Hepatocyte (in vitro differentiated cells): ENCODE data around the gene TAF4. TPM values are rescaled to one million over a fixed set of nuclear protein-coding genes. Genes with fewer than 3 reads are reported as not detected.

Experiments used
- DNase-seq: peaks from one replicate; pipeline ENCODE4 v3.0.0-alpha.2; 2016; ENCODE audit warnings: low spot score
- H2AFZ ChIP-seq: fragments of 200-600 bp; sonication (generic); 2 replicates; pipeline ENCODE4 v1.6.0; 2016; ENCODE audit warnings: antibody characterized with exemption, mild to moderate bottlenecking
- H3K27ac ChIP-seq: fragments of 200-600 bp; sonication (generic); 2 replicates; pipeline ENCODE4 v1.5.1; 2016; ENCODE audit warnings: mild to moderate bottlenecking
- H3K27me3 ChIP-seq: fragments of 200-600 bp; sonication (generic); 2 replicates; pipeline ENCODE4 v1.6.1; 2016
- H3K36me3 ChIP-seq: fragments of 200-600 bp; sonication (generic); replicated peaks from 2 replicates; pipeline ENCODE4 v1.5.1; 2016; ENCODE audit warnings: low read depth; ENCODE audit not compliant: insufficient read depth
- H3K4me1 ChIP-seq: fragments of 200-600 bp; sonication (generic); 2 replicates; pipeline ENCODE4 v1.5.1; 2016; ENCODE audit warnings: mild to moderate bottlenecking, moderate library complexity; ENCODE audit not compliant: insufficient read depth
- H3K4me2 ChIP-seq: fragments of 200-600 bp; sonication (generic); 2 replicates; pipeline ENCODE4 v1.6.0; 2016
- H3K4me3 ChIP-seq: fragments of 200-600 bp; sonication (generic); 2 replicates; pipeline ENCODE4 v1.5.1; 2016; ENCODE audit warnings: mild to moderate bottlenecking
- H3K79me2 ChIP-seq: fragments of 200-600 bp; sonication (generic); 2 replicates; pipeline ENCODE4 v1.6.0; 2017; ENCODE audit warnings: mild to moderate bottlenecking
- H3K9me2 ChIP-seq: fragments of 200-600 bp; sonication (generic); replicated peaks from 2 replicates; pipeline ENCODE4 v1.6.0; 2017; ENCODE audit warnings: mild to moderate bottlenecking; ENCODE audit not compliant: insufficient read depth
- H3K9me3 ChIP-seq: fragments of 200-600 bp; sonication (generic); 2 replicates; pipeline ENCODE4 v1.5.1; 2016; ENCODE audit warnings: low read depth, mild to moderate bottlenecking
- H4K20me1 ChIP-seq: fragments of 200-600 bp; sonication (generic); 2 replicates; pipeline ENCODE4 v1.6.0; 2016; ENCODE audit warnings: mild to moderate bottlenecking; ENCODE audit not compliant: insufficient read depth, poor library complexity, severe bottlenecking
- EZH2 ChIP-seq: fragments of 200-600 bp; sonication (generic); IDR thresholded peaks from 2 replicates; pipeline ENCODE4 v1.6.1; 2016; ENCODE audit warnings: antibody characterized with exemption, mild to moderate bottlenecking, borderline replicate concordance
- EZH2phosphoT487 ChIP-seq: fragments of 200-600 bp; sonication (generic); IDR thresholded peaks from one replicate; pipeline ENCODE4 v1.6.1; 2018; ENCODE audit warnings: antibody characterized with exemption, mild to moderate bottlenecking, low read depth, moderate library complexity; ENCODE audit not compliant: unreplicated experiment, severe bottlenecking
- WGBS: methylation state at CpG from one replicate; pipeline ENCODE4 v1.1.6; 2016; ENCODE audit warnings: low lambda C conversion rate; ENCODE audit errors: missing lambda C conversion rate; 5-methylcytosine and 5-hydroxymethylcytosine counted together
- polyA plus RNA-seq: library from polyadenylated mRNA; unstranded; fragments of >200 nt; fragmentation: Nextera tagmentation; extraction: Ambion mirVana; gene quantifications from 2 replicates; pipeline ENCODE4 v1.2.1, GENCODE V29; 2016
- total RNA-seq: library from RNA; depleted of rRNA; stranded (reverse); fragments of >200 nt; gene quantifications from 2 replicates; pipeline ENCODE4 v1.2.3, GENCODE V29; 2014
- TF ChIP-seq, protein P1 (sequence below): fragments of 200-600 bp; sonication (generic); IDR thresholded peaks from 2 replicates; pipeline ENCODE4 v1.5.1; 2016; ENCODE audit warnings: antibody characterized with exemption, mild to moderate bottlenecking; ENCODE audit not compliant: poor library complexity

The TAF4 gene
- total and polyA plus RNA-seq, 2 experiments from 2014 or later: 2.9 to 6.6 TPM

DNA sequence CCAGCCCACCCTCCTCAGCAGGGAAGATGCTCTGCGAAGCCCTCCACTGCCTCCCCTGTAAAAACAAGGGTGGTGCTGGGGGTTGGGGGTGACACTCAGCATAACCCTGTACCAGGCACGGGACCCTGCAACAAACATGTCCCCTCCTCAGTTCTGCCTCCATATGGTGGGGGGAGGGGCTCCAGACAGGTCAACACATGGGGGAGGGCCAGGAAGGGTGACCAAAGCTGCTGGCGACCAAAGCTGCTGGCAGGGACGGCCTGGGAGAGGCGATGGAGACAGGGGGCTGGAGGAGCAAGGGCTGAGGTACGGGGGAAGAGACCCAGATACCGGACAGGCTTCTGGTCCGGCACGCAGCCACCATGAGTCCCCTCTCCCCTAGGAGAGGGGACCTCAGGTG, 123.2 kb downstream of the TAF4 start:
- Histone ChIP-seq H3K27ac (no peak overlapping the region), H4K20me1 (no peaks in the 10 kb centered on the region), H3K4me1 (no peaks in the 10 kb centered on the region), H3K79me2 (no peaks in the 10 kb centered on the region), H3K4me3 (no peak overlapping the region), H3K27me3 (no peaks in the 10 kb centered on the region), H2AFZ (no peak overlapping the region), H3K9me3 (no peaks in the 10 kb centered on the region), H3K9me2 (no peaks in the 10 kb centered on the region), H3K36me3 (no peaks in the 10 kb centered on the region), H3K4me2 (no peak overlapping the region)
- WGBS: 86% methylated on average over 7 of the region's 9 CpGs
- TF ChIP-seq EZH2phosphoT487 (no peak), EZH2 (no peak)
- TF ChIP-seq, protein P1, sequence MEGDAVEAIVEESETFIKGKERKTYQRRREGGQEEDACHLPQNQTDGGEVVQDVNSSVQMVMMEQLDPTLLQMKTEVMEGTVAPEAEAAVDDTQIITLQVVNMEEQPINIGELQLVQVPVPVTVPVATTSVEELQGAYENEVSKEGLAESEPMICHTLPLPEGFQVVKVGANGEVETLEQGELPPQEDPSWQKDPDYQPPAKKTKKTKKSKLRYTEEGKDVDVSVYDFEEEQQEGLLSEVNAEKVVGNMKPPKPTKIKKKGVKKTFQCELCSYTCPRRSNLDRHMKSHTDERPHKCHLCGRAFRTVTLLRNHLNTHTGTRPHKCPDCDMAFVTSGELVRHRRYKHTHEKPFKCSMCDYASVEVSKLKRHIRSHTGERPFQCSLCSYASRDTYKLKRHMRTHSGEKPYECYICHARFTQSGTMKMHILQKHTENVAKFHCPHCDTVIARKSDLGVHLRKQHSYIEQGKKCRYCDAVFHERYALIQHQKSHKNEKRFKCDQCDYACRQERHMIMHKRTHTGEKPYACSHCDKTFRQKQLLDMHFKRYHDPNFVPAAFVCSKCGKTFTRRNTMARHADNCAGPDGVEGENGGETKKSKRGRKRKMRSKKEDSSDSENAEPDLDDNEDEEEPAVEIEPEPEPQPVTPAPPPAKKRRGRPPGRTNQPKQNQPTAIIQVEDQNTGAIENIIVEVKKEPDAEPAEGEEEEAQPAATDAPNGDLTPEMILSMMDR: no peak
- DNase-seq: no peak

DNA sequence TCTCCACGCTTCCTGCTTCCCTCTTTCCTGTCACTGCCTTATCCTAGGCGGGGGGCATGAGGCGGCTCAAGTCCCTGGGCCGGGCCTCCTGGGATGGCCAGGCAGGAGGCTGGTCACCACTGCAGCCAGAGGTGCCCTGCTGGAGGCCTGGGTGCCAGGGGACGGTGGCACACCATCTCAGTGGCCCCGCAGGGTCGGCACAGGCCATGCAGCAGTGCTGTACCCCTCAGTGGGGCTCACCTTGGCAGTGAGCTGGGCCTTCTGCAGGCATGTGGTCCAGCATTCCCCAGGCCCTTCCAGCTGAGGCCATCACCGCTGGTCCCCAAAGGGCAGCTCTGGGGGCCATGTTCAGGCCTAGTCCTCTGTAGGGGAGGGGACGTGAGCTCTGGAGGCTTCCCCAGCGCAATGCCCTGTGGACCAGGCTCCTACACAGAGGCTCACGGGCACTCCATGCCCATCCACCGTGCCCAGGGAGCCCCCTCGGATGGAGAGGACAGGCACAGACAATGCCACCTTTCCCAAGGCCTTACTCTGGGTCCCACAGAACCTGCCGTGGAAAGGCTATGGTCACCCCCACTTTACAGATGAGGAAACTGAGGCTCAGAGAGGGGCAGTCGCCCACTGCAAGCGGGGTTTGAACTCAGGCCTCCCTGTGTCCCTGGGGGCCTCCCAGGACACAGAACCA, 123.8 kb downstream of the TAF4 start:
- H3K9me3 ChIP-seq: no peaks in the 10 kb centered on the region

DNA sequence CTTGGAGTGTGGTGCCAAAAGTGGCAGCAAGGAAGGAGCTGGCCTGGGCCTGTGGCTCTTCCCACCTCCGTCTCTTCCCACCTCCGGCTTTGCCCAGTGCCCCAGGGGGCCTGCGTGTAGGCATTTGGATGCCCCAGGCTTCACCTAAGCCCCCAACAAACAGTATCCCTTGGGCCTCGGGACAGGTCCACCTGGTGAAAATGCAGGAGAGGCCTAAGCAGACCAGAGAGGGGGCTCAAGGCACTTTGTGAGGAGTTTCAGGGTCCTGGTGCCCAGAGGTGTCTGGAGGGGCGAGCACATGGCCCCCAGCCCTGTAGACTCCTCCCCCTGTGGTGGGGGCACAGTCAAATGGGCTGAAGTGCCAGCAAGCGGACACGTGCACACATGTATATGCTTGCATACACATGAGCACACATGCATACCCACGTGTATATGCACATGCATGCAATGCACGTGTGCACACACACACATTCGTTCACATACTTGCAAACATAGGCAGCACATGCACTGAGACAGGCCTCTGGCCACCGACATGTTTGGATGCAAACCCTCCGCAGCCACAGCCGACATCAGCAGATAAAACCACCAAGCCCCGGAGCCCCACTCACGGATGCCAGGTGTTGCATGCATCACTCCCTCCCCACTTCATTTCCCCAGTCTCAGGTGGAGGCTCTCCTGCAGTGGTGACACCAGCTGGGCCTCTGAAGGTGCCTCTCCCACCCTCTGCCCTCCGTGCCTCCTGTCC, 124.5 kb downstream of the TAF4 start:
- Histone ChIP-seq H3K27ac (no peak overlapping the region), H3K27me3 (no peaks in the 10 kb centered on the region), H2AFZ (no peak overlapping the region), H3K9me2 (no peaks in the 10 kb centered on the region), H3K36me3 (no peaks in the 10 kb centered on the region), H3K4me3 (no peak overlapping the region), H3K79me2 (no peaks in the 10 kb centered on the region), H3K4me2 (no peak overlapping the region), H3K9me3 (no peaks in the 10 kb centered on the region), H3K4me1 (no peaks in the 10 kb centered on the region), H4K20me1 (no peaks in the 10 kb centered on the region)
- 89% methylated on average over 16 of the region's 16 CpGs for WGBS
- TF ChIP-seq, protein P1: no peak
- TF ChIP-seq EZH2phosphoT487 (no peak), EZH2 (no peak)
- no peak for DNase-seq

More for the DNA sequence above, 123.8 kb downstream of the TAF4 start:
- no peak overlapping the region for H3K27ac ChIP-seq
- no peaks in the 10 kb centered on the region for H3K9me2 ChIP-seq
- no peak overlapping the region for H3K4me3 ChIP-seq
- H2AFZ ChIP-seq: no peak overlapping the region
- H4K20me1 ChIP-seq: no peaks in the 10 kb centered on the region
- no peaks in the 10 kb centered on the region for H3K27me3 ChIP-seq
- H3K36me3 ChIP-seq: no peaks in the 10 kb centered on the region
- TF ChIP-seq EZH2: no peak
- no peak for DNase-seq
- no peak overlapping the region for H3K4me2 ChIP-seq
- WGBS: 96% methylated on average over 16 of the region's 16 CpGs
- H3K4me1 ChIP-seq: no peaks in the 10 kb centered on the region
- H3K79me2 ChIP-seq: no peaks in the 10 kb centered on the region

DNA sequence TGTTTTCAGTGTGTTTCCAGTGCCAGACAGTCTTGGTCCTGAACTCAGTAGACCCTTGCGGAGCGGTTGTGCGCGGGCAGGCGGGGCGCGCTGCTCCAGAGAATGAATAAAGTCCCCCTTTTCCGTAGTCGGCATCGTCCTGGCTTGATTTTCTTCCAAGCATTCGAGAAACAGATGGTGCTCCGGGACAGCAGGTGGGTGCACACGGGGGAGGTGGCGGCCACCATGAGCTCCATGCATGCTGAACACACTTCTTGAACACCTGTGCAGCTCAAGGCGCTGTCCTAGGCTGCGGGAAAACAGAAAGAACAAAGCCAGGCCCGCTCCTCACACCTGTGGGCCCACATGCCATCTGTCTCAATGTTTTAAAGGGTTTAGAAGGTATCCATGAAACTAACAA, 125.2 kb downstream of the TAF4 start:
- Histone ChIP-seq H3K27me3 (no peaks in the 10 kb centered on the region), H3K4me1 (no peaks in the 10 kb centered on the region), H2AFZ (no peak overlapping the region), H3K9me3 (no peaks in the 10 kb centered on the region), H3K27ac (no peak overlapping the region), H3K4me2 (no peak overlapping the region), H3K36me3 (no peaks in the 10 kb centered on the region), H3K9me2 (no peaks in the 10 kb centered on the region), H3K79me2 (no peaks in the 10 kb centered on the region), H4K20me1 (no peaks in the 10 kb centered on the region), H3K4me3 (no peak overlapping the region)
- no peak for DNase-seq
- WGBS: 93% methylated on average over 17 of the region's 17 CpGs
- TF ChIP-seq EZH2 (no peak), EZH2phosphoT487 (no peak)
